HepG2 (cell line): ENCODE results near the gene LTA4H. TPM values are rescaled to one million over a fixed set of nuclear protein-coding genes. Genes with fewer than 3 reads are reported as not detected.

ENCODE experiments used
- BCLAF1 ChIP-seq: fragments of 450-650 bp; IDR thresholded peaks from 2 replicates; pipeline ENCODE4 v1.6.1; 2017; ENCODE audit warnings: mild to moderate bottlenecking
- CENPT ChIP-seq: sonication (generic); formaldehyde crosslinking; IDR thresholded peaks from 2 replicates; pipeline ENCODE4 v1.8.0; 2022; ENCODE audit warnings: low read depth, mild to moderate bottlenecking, moderate library complexity, missing genetic modification reagents
- DR1 ChIP-seq: sonication (generic); formaldehyde crosslinking; IDR thresholded peaks from 2 replicates; pipeline ENCODE4 v1.8.0; 2021; ENCODE audit warnings: mild to moderate bottlenecking, missing genetic modification reagents, inconsistent platforms
- HHEX ChIP-seq: IDR thresholded peaks from 2 replicates; pipeline ENCODE4 v1.6.1; 2016; ENCODE audit warnings: control low read depth
- HOXA5 ChIP-seq: sonication (generic); formaldehyde crosslinking; IDR thresholded peaks from 2 replicates; pipeline ENCODE4 v1.4.0; 2020; ENCODE audit warnings: missing genetic modification reagents
- JUN ChIP-seq: sonication (generic); formaldehyde crosslinking; IDR thresholded peaks from 2 replicates; pipeline ENCODE4 v1.4.0; 2020; ENCODE audit warnings: mild to moderate bottlenecking, missing genetic modification reagents
- PPARG ChIP-seq: conservative IDR thresholded peaks from 2 replicates; pipeline ENCODE4 v1.6.1; 2016; ENCODE audit warnings: missing biosample characterization, missing genetic modification reagents
- PRDM4 ChIP-seq: sonication (generic); formaldehyde crosslinking; IDR thresholded peaks from 2 replicates; pipeline ENCODE4 v1.9.0; 2021; ENCODE audit warnings: missing genetic modification reagents, borderline replicate concordance
- SP4 ChIP-seq: sonication (generic); formaldehyde crosslinking; IDR thresholded peaks from 2 replicates; pipeline ENCODE4 v1.8.1; 2023; ENCODE audit warnings: mild to moderate bottlenecking, missing genetic modification reagents
- TRIM22 ChIP-seq: fragments of 450-650 bp; IDR thresholded peaks from 2 replicates; pipeline ENCODE4 v1.6.1; 2017
- ZBTB20 ChIP-seq: sonication (generic); formaldehyde crosslinking; IDR thresholded peaks from 2 replicates; pipeline ENCODE4 v1.8.1; 2023; ENCODE audit warnings: missing genetic modification reagents, low read depth, mild to moderate bottlenecking, borderline replicate concordance
- ZBTB21 ChIP-seq: sonication (generic); formaldehyde crosslinking; IDR thresholded peaks from 2 replicates; pipeline ENCODE4 v1.4.0; 2020; ENCODE audit warnings: missing genetic modification reagents
- ZBTB26 ChIP-seq: IDR thresholded peaks from 2 replicates; pipeline ENCODE4 v1.6.1; 2016; ENCODE audit warnings: missing compliant biosample characterization, missing genetic modification reagents, borderline replicate concordance
- ZMYM2 ChIP-seq: sonication (generic); formaldehyde crosslinking; IDR thresholded peaks from 2 replicates; pipeline ENCODE4 v1.8.0; 2022; ENCODE audit warnings: mild to moderate bottlenecking, missing genetic modification reagents
- ZNF232 ChIP-seq: sonication (generic); formaldehyde crosslinking; IDR thresholded peaks from 2 replicates; pipeline ENCODE4 v1.4.0; 2020; ENCODE audit warnings: missing genetic modification reagents, borderline replicate concordance
- ZNF33A ChIP-seq: sonication (generic); formaldehyde crosslinking; IDR thresholded peaks from 2 replicates; pipeline ENCODE4 v1.5.1; 2020; ENCODE audit warnings: missing genetic modification reagents, mild to moderate bottlenecking, moderate library complexity, borderline replicate concordance
- ZNF556 ChIP-seq: sonication (generic); formaldehyde crosslinking; IDR thresholded peaks from 2 replicates; pipeline ENCODE4 v1.4.0; 2020; ENCODE audit warnings: mild to moderate bottlenecking, missing genetic modification reagents, borderline replicate concordance
- ZNF564 ChIP-seq: sonication (generic); formaldehyde crosslinking; IDR thresholded peaks from 2 replicates; pipeline ENCODE4 v1.8.1; 2023; ENCODE audit warnings: mild to moderate bottlenecking, missing genetic modification reagents
- ZNF761 ChIP-seq: sonication (generic); formaldehyde crosslinking; conservative IDR thresholded peaks from 2 replicates; pipeline ENCODE4 v1.4.0; 2020; ENCODE audit warnings: mild to moderate bottlenecking, missing genetic modification reagents
- ZNF891 ChIP-seq: sonication (generic); formaldehyde crosslinking; IDR thresholded peaks from 2 replicates; pipeline ENCODE4 v1.5.0; 2020; ENCODE audit warnings: mild to moderate bottlenecking, missing genetic modification reagents
- polyA plus RNA-seq, 8 experiments: library from polyadenylated mRNA; depleted of rRNA in 3 of 8; stranded (reverse) in 7 of 8; unstranded in 1 of 8; fragments of >200 nt; fragmentation: Illumina TruSeq in 4 of 8; extraction: Trizol in 4 of 8; gene quantifications; 2 replicates each; pipeline versions ENCODE4 v1.2.1 to v1.2.3, GENCODE V29; 2011 to 2016; ENCODE audit warnings: low read depth in 4 of 8, missing spikeins in 1 of 8, mixed read lengths in 1 of 8; ENCODE audit not compliant: insufficient read depth in 1 of 8
- total RNA-seq, 5 experiments: library from RNA; depleted of rRNA; stranded (reverse); fragments of >200 nt; fragmentation: Illumina TruSeq; extraction: Trizol; gene quantifications; 2 replicates each; pipeline ENCODE4 v1.2.3, GENCODE V29; 2016; ENCODE audit warnings: low read depth in 1 of 5
- TF ChIP-seq, protein P1 (sequence below): sonication (generic); IDR thresholded peaks from 2 replicates; pipeline ENCODE4 v1.6.1; 2016; ENCODE audit warnings: low read depth, borderline replicate concordance

LTA4H gene
- total and polyA plus RNA-seq, 2 of the 13 experiments (the other 11 are each of a cell fraction or from before 2014, with no cell fraction given): 87.5 to 90.4 TPM

GRCh38 chr12:95966287-95966870 is 69.0 kb downstream of the LTA4H start (continued):
- TF ChIP-seq TRIM22 (no peak), BCLAF1 (no peak), CENPT (CRISPR knock-in tag) (no peak), JUN (peak; percentile 5; the same call in 1 of the 2 replicates), ZNF556 (CRISPR knock-in tag) (0 out of 2 replicates have a peak, but pooled peaks have one; percentile 62), HOXA5 (CRISPR knock-in tag) (no peak), ZNF232 (0 out of 2 replicates have a peak, but pooled peaks have one; percentile 9), ZNF564 (CRISPR knock-in tag) (no peak), PRDM4 (CRISPR knock-in tag) (no peak), DR1 (CRISPR knock-in tag) (no peak), PPARG (CRISPR knock-in tag) (no peak), ZNF761 (CRISPR knock-in tag) (no peak), ZNF33A (CRISPR knock-in tag) (peak; percentile 78; the same call in 1 of the 2 replicates), ZBTB20 (CRISPR knock-in tag) (peak; percentile 66; the same call in 1 of the 2 replicates), SP4 (CRISPR knock-in tag) (no peak), ZBTB26 (CRISPR knock-in tag) (no peak; the same call in 1 of the 2 replicates), ZBTB21 (no peak), ZMYM2 (CRISPR knock-in tag) (no peak), HHEX (CRISPR knock-in tag) (no peak), ZNF891 (no peak)
- TF ChIP-seq, protein P1, sequence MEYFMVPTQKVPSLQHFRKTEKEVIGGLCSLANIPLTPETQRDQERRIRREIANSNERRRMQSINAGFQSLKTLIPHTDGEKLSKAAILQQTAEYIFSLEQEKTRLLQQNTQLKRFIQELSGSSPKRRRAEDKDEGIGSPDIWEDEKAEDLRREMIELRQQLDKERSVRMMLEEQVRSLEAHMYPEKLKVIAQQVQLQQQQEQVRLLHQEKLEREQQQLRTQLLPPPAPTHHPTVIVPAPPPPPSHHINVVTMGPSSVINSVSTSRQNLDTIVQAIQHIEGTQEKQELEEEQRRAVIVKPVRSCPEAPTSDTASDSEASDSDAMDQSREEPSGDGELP: no peak
